ENCODE measurements around the gene PTGFRN. TPM values are rescaled to one million over a fixed set of nuclear protein-coding genes. Genes with fewer than 3 reads are reported as not detected.

Gene PTGFRN
- total and polyA plus RNA-seq, 2 experiments from 2014 or later, result 17.4 to 32.7 TPM

DNA sequence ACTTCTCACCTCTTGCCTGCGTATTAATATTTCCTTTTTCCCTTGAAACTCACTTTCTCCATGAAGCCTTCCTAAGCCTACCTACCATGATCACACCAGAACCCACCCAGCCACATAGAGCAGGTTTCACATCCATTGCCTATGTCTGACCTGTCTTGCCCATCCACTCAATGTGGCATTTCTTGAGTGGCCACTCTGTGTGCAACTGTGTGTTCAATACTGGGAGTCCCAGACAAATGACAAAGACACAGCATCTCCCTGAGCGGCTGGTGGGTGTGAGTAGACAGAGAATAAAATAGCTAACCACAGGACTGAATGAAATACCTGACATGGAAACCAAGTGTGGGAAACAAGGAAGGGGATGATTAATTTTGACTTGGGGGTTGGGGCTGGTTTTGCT, 3.1 kb downstream of the PTGFRN start:
- Mint-ChIP-seq H3K27me3 (ENCODE audit: insufficient read depth, low read depth, poor library complexity) (peaks cover 9% of the 10 kb centered on the region), H3K36me3 (ENCODE audit: low read depth) (no peaks in the 10 kb centered on the region; the same call in 2 of the 3 replicates), H3K9me3 (no peaks in the 10 kb centered on the region), H3K4me3 (no peak overlapping the region), H3K27ac (no peak overlapping the region), H3K4me1 (peaks cover 25% of the 10 kb centered on the region)
- Histone ChIP-seq H3K36me3 (ENCODE audit: insufficient read depth) (peaks cover 11% of the 10 kb centered on the region; the same call in 1 of the 2 replicates), H3K27me3 (ENCODE audit: insufficient read depth) (no peaks in the 10 kb centered on the region), H3F3A (replicated peaks; ENCODE audit: low read depth) (no peaks in the 10 kb centered on the region), H3K4me3 (no peak overlapping the region), H3K79me2 (replicated peaks; ENCODE audit: insufficient read depth) (peaks cover 64% of the 10 kb centered on the region), H2AFZ (no peak overlapping the region), H3K27ac (ENCODE audit: low read depth) (no peak overlapping the region), H3K4me2 (peak overlapping the region; percentile 17; the same call in 1 of the 2 replicates), H3K4me1 (ENCODE audit: insufficient read depth) (peaks cover 35% of the 10 kb centered on the region), H3K9me2 (ENCODE audit: insufficient read depth) (no peaks in the 10 kb centered on the region), H4K20me1 (replicated peaks; ENCODE audit: insufficient read depth) (peaks cover 8% of the 10 kb centered on the region)
- TF ChIP-seq, protein P1, sequence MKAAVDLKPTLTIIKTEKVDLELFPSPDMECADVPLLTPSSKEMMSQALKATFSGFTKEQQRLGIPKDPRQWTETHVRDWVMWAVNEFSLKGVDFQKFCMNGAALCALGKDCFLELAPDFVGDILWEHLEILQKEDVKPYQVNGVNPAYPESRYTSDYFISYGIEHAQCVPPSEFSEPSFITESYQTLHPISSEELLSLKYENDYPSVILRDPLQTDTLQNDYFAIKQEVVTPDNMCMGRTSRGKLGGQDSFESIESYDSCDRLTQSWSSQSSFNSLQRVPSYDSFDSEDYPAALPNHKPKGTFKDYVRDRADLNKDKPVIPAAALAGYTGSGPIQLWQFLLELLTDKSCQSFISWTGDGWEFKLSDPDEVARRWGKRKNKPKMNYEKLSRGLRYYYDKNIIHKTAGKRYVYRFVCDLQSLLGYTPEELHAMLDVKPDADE (IDR thresholded peaks at IDR 0.05), result no peak
- TF ChIP-seq, protein P2, sequence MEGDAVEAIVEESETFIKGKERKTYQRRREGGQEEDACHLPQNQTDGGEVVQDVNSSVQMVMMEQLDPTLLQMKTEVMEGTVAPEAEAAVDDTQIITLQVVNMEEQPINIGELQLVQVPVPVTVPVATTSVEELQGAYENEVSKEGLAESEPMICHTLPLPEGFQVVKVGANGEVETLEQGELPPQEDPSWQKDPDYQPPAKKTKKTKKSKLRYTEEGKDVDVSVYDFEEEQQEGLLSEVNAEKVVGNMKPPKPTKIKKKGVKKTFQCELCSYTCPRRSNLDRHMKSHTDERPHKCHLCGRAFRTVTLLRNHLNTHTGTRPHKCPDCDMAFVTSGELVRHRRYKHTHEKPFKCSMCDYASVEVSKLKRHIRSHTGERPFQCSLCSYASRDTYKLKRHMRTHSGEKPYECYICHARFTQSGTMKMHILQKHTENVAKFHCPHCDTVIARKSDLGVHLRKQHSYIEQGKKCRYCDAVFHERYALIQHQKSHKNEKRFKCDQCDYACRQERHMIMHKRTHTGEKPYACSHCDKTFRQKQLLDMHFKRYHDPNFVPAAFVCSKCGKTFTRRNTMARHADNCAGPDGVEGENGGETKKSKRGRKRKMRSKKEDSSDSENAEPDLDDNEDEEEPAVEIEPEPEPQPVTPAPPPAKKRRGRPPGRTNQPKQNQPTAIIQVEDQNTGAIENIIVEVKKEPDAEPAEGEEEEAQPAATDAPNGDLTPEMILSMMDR (conservative IDR thresholded peaks at IDR 0.05; ENCODE audit: low read depth in 2 of 2), result no peak
- TF ChIP-seq JUNB (IDR thresholded peaks at IDR 0.05; ENCODE audit: unreplicated experiment) (no peak), NANOG (IDR thresholded peaks at IDR 0.05; ENCODE audit: borderline replicate concordance) (no peak), STAT1 (IDR thresholded peaks at IDR 0.05; ENCODE audit: unreplicated experiment) (no peak), CREB1 (CRISPR knock-in tag; IDR thresholded peaks at IDR 0.05; ENCODE audit: low read depth) (no peak), POLR2AphosphoS5 (IDR thresholded peaks at IDR 0.05; ENCODE audit: low read depth) (no peak), ZNF331 (CRISPR knock-in tag; IDR thresholded peaks at IDR 0.05; ENCODE audit: low read depth) (no peak), EZH2phosphoT487 (IDR thresholded peaks at IDR 0.05; ENCODE audit: unreplicated experiment) (no peak), ZNF114 (CRISPR knock-in tag; IDR thresholded peaks at IDR 0.05) (no peak)
- TF ChIP-seq, protein P3, sequence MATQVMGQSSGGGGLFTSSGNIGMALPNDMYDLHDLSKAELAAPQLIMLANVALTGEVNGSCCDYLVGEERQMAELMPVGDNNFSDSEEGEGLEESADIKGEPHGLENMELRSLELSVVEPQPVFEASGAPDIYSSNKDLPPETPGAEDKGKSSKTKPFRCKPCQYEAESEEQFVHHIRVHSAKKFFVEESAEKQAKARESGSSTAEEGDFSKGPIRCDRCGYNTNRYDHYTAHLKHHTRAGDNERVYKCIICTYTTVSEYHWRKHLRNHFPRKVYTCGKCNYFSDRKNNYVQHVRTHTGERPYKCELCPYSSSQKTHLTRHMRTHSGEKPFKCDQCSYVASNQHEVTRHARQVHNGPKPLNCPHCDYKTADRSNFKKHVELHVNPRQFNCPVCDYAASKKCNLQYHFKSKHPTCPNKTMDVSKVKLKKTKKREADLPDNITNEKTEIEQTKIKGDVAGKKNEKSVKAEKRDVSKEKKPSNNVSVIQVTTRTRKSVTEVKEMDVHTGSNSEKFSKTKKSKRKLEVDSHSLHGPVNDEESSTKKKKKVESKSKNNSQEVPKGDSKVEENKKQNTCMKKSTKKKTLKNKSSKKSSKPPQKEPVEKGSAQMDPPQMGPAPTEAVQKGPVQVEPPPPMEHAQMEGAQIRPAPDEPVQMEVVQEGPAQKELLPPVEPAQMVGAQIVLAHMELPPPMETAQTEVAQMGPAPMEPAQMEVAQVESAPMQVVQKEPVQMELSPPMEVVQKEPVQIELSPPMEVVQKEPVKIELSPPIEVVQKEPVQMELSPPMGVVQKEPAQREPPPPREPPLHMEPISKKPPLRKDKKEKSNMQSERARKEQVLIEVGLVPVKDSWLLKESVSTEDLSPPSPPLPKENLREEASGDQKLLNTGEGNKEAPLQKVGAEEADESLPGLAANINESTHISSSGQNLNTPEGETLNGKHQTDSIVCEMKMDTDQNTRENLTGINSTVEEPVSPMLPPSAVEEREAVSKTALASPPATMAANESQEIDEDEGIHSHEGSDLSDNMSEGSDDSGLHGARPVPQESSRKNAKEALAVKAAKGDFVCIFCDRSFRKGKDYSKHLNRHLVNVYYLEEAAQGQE (IDR thresholded peaks at IDR 0.05; ENCODE audit: unreplicated experiment), result no peak
- TF ChIP-seq, protein P4, sequence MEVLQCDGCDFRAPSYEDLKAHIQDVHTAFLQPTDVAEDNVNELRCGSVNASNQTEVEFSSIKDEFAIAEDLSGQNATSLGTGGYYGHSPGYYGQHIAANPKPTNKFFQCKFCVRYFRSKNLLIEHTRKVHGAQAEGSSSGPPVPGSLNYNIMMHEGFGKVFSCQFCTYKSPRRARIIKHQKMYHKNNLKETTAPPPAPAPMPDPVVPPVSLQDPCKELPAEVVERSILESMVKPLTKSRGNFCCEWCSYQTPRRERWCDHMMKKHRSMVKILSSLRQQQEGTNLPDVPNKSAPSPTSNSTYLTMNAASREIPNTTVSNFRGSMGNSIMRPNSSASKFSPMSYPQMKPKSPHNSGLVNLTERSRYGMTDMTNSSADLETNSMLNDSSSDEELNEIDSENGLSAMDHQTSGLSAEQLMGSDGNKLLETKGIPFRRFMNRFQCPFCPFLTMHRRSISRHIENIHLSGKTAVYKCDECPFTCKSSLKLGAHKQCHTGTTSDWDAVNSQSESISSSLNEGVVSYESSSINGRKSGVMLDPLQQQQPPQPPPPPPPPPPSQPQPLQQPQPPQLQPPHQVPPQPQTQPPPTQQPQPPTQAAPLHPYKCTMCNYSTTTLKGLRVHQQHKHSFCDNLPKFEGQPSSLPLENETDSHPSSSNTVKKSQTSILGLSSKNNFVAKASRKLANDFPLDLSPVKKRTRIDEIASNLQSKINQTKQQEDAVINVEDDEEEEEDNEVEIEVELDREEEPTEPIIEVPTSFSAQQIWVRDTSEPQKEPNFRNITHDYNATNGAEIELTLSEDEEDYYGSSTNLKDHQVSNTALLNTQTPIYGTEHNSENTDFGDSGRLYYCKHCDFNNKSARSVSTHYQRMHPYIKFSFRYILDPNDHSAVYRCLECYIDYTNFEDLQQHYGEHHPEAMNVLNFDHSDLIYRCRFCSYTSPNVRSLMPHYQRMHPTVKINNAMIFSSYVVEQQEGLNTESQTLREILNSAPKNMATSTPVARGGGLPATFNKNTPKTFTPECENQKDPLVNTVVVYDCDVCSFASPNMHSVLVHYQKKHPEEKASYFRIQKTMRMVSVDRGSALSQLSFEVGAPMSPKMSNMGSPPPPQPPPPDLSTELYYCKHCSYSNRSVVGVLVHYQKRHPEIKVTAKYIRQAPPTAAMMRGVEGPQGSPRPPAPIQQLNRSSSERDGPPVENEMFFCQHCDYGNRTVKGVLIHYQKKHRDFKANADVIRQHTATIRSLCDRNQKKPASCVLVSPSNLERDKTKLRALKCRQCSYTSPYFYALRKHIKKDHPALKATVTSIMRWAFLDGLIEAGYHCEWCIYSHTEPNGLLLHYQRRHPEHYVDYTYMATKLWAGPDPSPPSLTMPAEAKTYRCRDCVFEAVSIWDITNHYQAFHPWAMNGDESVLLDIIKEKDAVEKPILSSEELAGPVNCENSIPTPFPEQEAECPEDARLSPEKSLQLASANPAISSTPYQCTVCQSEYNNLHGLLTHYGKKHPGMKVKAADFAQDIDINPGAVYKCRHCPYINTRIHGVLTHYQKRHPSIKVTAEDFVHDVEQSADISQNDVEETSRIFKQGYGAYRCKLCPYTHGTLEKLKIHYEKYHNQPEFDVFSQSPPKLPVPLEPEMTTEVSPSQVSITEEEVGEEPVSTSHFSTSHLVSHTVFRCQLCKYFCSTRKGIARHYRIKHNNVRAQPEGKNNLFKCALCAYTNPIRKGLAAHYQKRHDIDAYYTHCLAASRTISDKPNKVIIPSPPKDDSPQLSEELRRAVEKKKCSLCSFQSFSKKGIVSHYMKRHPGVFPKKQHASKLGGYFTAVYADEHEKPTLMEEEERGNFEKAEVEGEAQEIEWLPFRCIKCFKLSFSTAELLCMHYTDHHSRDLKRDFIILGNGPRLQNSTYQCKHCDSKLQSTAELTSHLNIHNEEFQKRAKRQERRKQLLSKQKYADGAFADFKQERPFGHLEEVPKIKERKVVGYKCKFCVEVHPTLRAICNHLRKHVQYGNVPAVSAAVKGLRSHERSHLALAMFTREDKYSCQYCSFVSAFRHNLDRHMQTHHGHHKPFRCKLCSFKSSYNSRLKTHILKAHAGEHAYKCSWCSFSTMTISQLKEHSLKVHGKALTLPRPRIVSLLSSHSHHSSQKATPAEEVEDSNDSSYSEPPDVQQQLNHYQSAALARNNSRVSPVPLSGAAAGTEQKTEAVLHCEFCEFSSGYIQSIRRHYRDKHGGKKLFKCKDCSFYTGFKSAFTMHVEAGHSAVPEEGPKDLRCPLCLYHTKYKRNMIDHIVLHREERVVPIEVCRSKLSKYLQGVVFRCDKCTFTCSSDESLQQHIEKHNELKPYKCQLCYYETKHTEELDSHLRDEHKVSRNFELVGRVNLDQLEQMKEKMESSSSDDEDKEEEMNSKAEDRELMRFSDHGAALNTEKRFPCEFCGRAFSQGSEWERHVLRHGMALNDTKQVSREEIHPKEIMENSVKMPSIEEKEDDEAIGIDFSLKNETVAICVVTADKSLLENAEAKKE (CRISPR knock-in tag; IDR thresholded peaks at IDR 0.05), result no peak
- DNase-seq (ENCODE audit: low spot score) (no peak), ATAC-seq (no peak)
